HL-60/S4 treated with retinoic acid at 250 ng/mL for 4 days and 3 days (cell line): ENCODE data around the gene C1orf116.

Experiments
- in situ Hi-C: fragments of 300-500 bp; cut with MboI; formaldehyde crosslinking; loops from 2 replicates; pipeline ENCODE4 v1.7.0; 2022; ENCODE audit warnings: low sequenced_read_pairs

Gene C1orf116

DNA sequence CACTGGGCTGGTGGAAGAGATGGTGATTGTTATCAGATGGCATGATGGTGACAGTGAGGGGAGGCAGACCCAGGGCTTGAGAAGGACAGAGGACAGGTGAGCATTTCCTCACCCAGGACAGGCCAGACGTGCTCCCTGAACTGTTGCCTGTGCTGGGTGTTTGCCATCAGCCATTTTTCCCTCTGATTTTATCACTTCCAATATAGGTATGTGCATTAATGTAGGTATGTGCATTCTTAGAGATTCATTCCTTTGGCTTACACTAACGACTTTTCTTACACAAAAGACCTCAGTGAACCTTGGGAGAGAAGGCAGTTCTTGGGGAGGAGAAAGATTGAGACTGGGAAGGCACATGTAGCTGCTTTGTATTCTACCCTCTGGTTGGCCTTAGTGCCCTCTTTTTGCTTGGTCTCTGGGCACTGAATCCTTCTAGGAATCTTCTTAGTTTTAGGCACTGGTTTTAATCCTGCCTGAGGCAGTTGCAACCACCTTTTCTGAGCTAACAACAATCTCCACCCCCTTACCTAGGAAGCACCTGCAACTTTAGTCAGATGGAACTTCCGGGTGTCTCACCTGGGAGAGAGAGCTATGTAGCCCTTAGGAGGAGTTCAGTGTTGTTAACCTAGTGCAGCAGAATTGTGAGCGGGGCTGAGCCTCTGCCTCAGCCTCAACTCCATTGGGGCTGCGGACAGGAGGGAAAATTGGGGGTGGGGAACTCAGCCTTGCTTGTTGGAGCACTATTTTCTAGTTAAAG, 30.9 kb downstream of the C1orf116 start:
- in situ Hi-C loops: no loop called here

- in situ Hi-C loops: no loop called here
Observed at GRCh38 chr1:207000651-207001291, 31.8 kb downstream of the C1orf116 start.

GRCh38 chr1:206998816-206999215, 33.7 kb downstream of the C1orf116 start:
- in situ Hi-C loops: no loop called here

- in situ Hi-C loops: no loop called here
Observed at GRCh38 chr1:206992790-206993189, 39.8 kb downstream of the C1orf116 start.

GRCh38 chr1:206987873-206988272, 44.7 kb downstream of the C1orf116 start:
- in situ Hi-C loops: no loop called here

DNA sequence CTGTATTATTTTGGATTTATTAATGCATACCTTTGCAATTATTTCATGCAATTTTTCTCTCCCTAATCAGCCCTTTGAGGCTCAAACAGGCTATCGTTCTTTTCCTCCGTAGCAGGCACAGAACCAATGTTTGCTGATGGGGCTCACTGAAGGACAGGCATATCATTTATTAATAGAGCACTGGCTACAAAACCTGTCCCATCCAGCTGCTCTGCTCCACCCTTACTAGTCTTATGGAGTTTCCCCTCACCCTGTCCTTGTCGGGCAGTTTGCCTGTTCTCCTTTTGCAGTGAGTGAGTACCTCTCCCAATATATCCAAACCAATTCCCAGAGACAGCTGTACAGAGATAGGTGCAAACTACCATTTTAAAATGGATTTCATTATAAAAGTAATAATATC, 45.7 kb downstream of the C1orf116 start:
- in situ Hi-C loops: no loop called here

GRCh38 chr1:206986402-206986801, 46.2 kb downstream of the C1orf116 start:
- in situ Hi-C loops: no loop called here

GRCh38 chr1:206985162-206985749, 47.3 kb downstream of the C1orf116 start:
- in situ Hi-C loops: no loop called here

DNA sequence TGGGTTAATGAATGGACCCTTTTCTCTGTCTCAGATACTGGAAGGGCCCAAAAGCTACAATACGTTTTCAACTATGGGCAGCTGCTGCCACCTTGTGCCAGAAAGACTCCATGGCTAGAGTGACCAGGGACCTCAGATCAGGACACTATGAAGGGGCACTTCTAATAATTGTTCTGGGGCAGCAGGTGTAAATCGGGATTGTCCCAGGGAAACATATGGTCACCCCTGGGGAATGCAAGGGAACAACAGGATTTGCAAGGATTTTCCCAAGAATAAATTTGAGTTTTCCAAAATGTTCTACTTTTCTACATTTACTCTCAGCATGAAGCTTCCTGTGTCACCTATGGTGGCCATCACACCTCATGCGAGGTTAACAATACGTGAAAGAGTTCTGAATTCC, 50.3 kb downstream of the C1orf116 start:
- in situ Hi-C loops: no loop called here

- in situ Hi-C loops: no loop called here
Observed at GRCh38 chr1:206979379-206980043, 53.0 kb downstream of the C1orf116 start.

DNA sequence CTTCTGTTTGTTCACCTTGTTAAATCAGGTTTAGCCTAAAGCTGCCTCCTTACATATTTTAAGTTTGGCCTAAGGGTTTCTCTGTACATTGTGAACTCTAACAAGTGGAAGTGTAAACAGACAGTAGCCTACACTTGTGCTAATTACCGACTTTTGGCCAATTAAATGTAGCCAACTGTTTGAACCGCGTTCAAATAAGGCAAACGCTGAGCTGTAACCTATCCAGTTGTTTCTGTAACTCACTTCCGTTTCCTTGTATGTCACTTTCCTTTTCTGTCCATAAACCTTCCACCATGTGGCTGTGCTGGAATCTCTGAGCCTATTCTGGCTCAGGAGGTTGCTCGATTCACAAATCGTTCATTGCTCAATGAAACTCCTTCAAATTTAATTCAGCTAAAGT, 54.3 kb downstream of the C1orf116 start:
- in situ Hi-C loops: no loop called here

DNA sequence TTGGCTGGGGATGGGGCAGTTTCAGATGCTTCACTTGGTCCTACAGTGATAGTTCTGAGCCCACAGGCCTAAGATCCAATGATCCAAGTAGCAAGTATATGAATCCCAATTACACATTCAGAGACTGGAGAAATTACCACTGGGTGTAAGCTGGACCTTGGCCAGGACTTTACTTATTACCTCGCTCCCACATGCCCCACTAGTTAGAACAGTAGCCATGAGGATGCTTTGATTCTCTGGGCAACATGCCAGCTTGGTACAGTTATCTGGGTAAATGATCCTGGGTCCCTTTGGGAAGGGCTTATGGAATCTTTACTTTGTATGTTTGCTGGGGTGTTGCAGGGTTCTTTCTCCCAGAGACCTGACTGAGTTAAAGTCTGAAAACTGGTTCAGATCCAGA, 57.2 kb downstream of the C1orf116 start:
- in situ Hi-C loops: no loop called here

GRCh38 chr1:206974140-206974539, 58.4 kb downstream of the C1orf116 start:
- in situ Hi-C loops: no loop called here

DNA sequence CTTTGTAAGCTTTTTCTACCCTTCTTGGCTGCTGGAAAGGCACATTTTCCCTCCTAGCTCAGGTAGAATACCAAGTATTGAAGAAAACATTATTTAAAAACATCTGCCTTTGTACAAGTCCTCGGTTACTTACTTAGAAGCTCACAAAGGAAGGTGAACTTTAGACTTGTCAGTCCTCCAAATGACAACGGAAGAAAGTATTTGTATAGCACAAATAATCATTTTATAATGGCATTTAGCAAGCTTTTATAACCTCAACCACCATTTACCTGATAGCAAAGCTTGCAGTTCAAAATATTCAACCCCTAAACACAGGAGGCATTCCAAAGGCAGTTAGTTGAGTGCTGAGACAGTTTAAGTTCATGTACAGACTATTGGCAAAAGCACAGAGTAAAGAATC, 59.8 kb downstream of the C1orf116 start:
- in situ Hi-C loops: no loop called here

DNA sequence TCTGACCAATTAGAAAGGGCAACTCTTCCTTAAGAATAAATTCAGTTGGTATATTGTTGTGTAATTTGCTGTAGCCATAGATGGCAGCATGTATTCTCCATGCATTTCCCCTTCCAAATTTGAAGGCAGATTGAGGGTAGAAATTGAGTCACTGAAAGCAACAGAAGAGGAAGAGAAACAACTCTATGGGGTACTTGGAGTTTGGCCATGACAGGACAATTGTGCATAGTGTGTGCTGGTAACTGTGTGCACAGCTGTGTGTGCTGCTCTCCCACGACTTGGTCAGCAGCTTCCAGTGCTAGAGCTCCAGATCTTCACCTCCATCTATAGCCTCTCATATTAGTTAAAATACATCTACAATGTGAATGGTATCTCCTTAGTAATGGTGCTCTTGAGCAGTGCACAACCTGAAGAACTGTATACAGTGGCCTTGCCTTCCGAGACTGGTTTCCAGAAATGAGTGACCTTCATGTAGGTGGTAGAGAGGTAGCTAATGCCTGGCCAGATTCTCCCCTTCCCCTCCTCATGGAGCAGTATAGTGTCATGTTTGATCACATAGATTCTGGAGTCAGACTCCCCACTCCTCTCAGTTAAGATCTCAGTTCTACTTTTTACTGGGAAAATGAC, 61.4 kb downstream of the C1orf116 start:
- in situ Hi-C loops: no loop called here

DNA sequence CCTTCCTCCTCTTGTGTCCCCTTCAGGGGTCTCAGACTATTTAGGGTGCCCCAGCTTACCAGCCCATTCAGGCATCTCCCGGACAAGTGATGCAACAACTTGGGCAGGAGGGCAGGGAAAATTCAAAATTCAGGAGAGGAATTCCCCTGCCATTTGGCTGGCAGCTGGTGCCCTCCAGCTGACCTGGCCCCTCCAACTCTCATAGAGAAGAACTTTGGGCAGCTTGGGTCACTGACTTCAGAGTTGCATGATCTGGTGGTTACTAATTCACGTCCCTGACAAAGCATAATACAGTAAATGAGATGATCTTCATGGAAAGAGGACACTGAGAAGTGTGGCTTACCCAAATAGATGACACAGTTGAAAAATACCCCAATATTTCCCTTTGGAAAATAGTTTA, 62.1 kb downstream of the C1orf116 start, which contains the start of gene FCAMR:
TSS of gene FCAMR (minus strand) at position 15 of the 400 bp plus-strand sequence. CDS start 335 bp downstream, outside the sequence.
- in situ Hi-C loops: no loop called here

GRCh38 chr1:206969090-206969489, 63.5 kb downstream of the C1orf116 start:
- in situ Hi-C loops: no loop called here
